HG02571 (cell line): ENCODE measurements around the gene ATPAF2.
"Not testable (repeated sequence)": the region's sequence is repeated elsewhere in the genome, so short reads cannot be mapped to it uniquely, and the experiment has no call there.

ENCODE experiments used
- ATAC-seq: cut with Tn5 transposase; IDR thresholded peaks from one replicate; pipeline ENCODE4 v1.9.1; 2021; ENCODE audit warnings: mild to moderate bottlenecking, moderate library complexity; ENCODE audit not compliant: unreplicated experiment

The ATPAF2 gene

GRCh38 chr17:18014006-18014405, 25.0 kb downstream of the ATPAF2 start:
- ATAC-seq = no peak

- ATAC-seq = no peak
These were observed 27.7 kb downstream of the ATPAF2 start for GRCh38 chr17:18011286-18011685.

- ATAC-seq = no peak
These were observed 29.2 kb downstream of the ATPAF2 start for GRCh38 chr17:18009609-18010420.

GRCh38 chr17:18008496-18009268, 30.3 kb downstream of the ATPAF2 start:
- ATAC-seq = no peak

- ATAC-seq = no peak
These were observed 32.3 kb downstream of the ATPAF2 start for GRCh38 chr17:18006495-18007239.

- ATAC-seq = no peak
These were observed 33.5 kb downstream of the ATPAF2 start for GRCh38 chr17:18005496-18005895.

GRCh38 chr17:18004884-18005305, 34.1 kb downstream of the ATPAF2 start:
- ATAC-seq = no peak

- no peak for ATAC-seq
These were observed 34.6 kb downstream of the ATPAF2 start for GRCh38 chr17:18004345-18004744.

GRCh38 chr17:18002171-18002570, 36.8 kb downstream of the ATPAF2 start:
- no peak for ATAC-seq

GRCh38 chr17:18000030-18000408, 38.9 kb downstream of the ATPAF2 start:
- no peak for ATAC-seq

- ATAC-seq = no peak
These were observed 39.5 kb downstream of the ATPAF2 start for GRCh38 chr17:17999364-18000029.

GRCh38 chr17:17998934-17999333, 40.0 kb downstream of the ATPAF2 start:
- no peak for ATAC-seq

GRCh38 chr17:17995887-17996286, 43.1 kb downstream of the ATPAF2 start:
- ATAC-seq = not testable (repeated sequence)

GRCh38 chr17:17994271-17995069, 44.5 kb downstream of the ATPAF2 start:
- ATAC-seq = no peak

- no peak for ATAC-seq
These were observed 45.1 kb downstream of the ATPAF2 start for GRCh38 chr17:17993852-17994251.

GRCh38 chr17:17993366-17993765, 45.6 kb downstream of the ATPAF2 start:
- no peak for ATAC-seq

- ATAC-seq = no peak
These were observed 48.7 kb downstream of the ATPAF2 start for GRCh38 chr17:17990282-17990681.

- ATAC-seq = no peak
These were observed 49.4 kb downstream of the ATPAF2 start for GRCh38 chr17:17989618-17990017.

GRCh38 chr17:17989081-17989480, 49.9 kb downstream of the ATPAF2 start:
- ATAC-seq = no peak

GRCh38 chr17:17988427-17988945, 50.5 kb downstream of the ATPAF2 start:
- no peak for ATAC-seq
